GM23338 (cell line): ENCODE data around the gene DNAL1. TPM values are rescaled to one million over a fixed set of nuclear protein-coding genes. Genes with fewer than 3 reads are reported as not detected.

Experiments used
- ATAC-seq: fragments of 200-7000 bp; cut with Tn5 transposase; 3 replicates; pipeline ENCODE4 v1.9.1; 2020
- DNase-seq: peaks from one replicate; pipeline ENCODE4 v3.0.0-alpha.2; 2015; ENCODE audit warnings: low spot score
- H2AFZ ChIP-seq: fragments of 200-600 bp; sonication (generic); 2 replicates; pipeline ENCODE4 v1.8.0; 2016; ENCODE audit warnings: antibody characterized with exemption, mild to moderate bottlenecking, moderate library complexity
- H3F3A ChIP-seq: fragments of 200-600 bp; sonication (generic); replicated peaks from 2 replicates; pipeline ENCODE4 v1.8.0; 2017; ENCODE audit warnings: antibody characterized with exemption, mixed run types, low read depth
- H3K27ac ChIP-seq: fragments of 200-600 bp; sonication (generic); 2 replicates; pipeline ENCODE4 v1.6.1; 2016; ENCODE audit warnings: low read depth
- H3K27me3 ChIP-seq: fragments of 200-600 bp; sonication (generic); 2 replicates; pipeline ENCODE4 v1.8.0; 2016; ENCODE audit warnings: mild to moderate bottlenecking, mixed run types, moderate library complexity; ENCODE audit not compliant: insufficient read depth
- H3K36me3 ChIP-seq: fragments of 200-600 bp; sonication (generic); 2 replicates; pipeline ENCODE4 v1.8.0; 2016; ENCODE audit warnings: mild to moderate bottlenecking; ENCODE audit not compliant: insufficient read depth
- H3K4me1 ChIP-seq: fragments of 200-600 bp; sonication (generic); 2 replicates; pipeline ENCODE4 v1.8.0; 2016; ENCODE audit warnings: mild to moderate bottlenecking, moderate library complexity; ENCODE audit not compliant: insufficient read depth
- H3K4me2 ChIP-seq: fragments of 200-600 bp; sonication (generic); 2 replicates; pipeline ENCODE4 v1.7.1; 2017; ENCODE audit warnings: mixed run types
- H3K4me3 ChIP-seq: fragments of 200-600 bp; sonication (generic); 2 replicates; pipeline ENCODE4 v1.6.1; 2016; ENCODE audit warnings: mixed run types
- H3K79me2 ChIP-seq: fragments of 200-600 bp; sonication (generic); replicated peaks from 2 replicates; pipeline ENCODE4 v1.8.0; 2017; ENCODE audit warnings: mild to moderate bottlenecking; ENCODE audit not compliant: insufficient read depth
- H3K9me2 ChIP-seq: fragments of 200-600 bp; sonication (generic); 2 replicates; pipeline ENCODE4 v1.8.0; 2017; ENCODE audit not compliant: insufficient read depth
- H4K20me1 ChIP-seq: fragments of 200-600 bp; sonication (generic); replicated peaks from 2 replicates; pipeline ENCODE4 v1.8.0; 2017; ENCODE audit warnings: mild to moderate bottlenecking; ENCODE audit not compliant: insufficient read depth
- H3K27ac Mint-ChIP-seq: 2 replicates; pipeline ENCODE4 v1.8.0; 2020; ENCODE audit warnings: inconsistent platforms, mild to moderate bottlenecking, moderate library complexity, mixed read lengths
- H3K27me3 Mint-ChIP-seq: 3 replicates; pipeline ENCODE4 v1.8.0; 2022; ENCODE audit warnings: low read depth, mild to moderate bottlenecking, moderate library complexity, mixed read lengths, inconsistent platforms; ENCODE audit not compliant: insufficient read depth, poor library complexity
- H3K36me3 Mint-ChIP-seq: 3 replicates; pipeline ENCODE4 v1.8.0; 2021; ENCODE audit warnings: low read depth, mild to moderate bottlenecking, inconsistent platforms, moderate library complexity, mixed read lengths
- H3K4me1 Mint-ChIP-seq: 3 replicates; pipeline ENCODE4 v1.8.0; 2020; ENCODE audit warnings: mild to moderate bottlenecking, inconsistent platforms, mixed read lengths
- H3K4me3 Mint-ChIP-seq: 3 replicates; pipeline ENCODE4 v1.8.0; 2021; ENCODE audit warnings: moderate library complexity, mild to moderate bottlenecking, inconsistent platforms, mixed read lengths
- H3K9me3 Mint-ChIP-seq: 3 replicates; pipeline ENCODE4 v1.8.0; 2020; ENCODE audit warnings: moderate library complexity, mild to moderate bottlenecking, inconsistent platforms, mixed read lengths
- CREB1 ChIP-seq: fragments of 250-450 bp; sonication (Bioruptor Pico); IDR thresholded peaks from 2 replicates; pipeline ENCODE4 v1.5.0; 2020; ENCODE audit warnings: low read depth, mild to moderate bottlenecking, moderate library complexity
- EZH2 ChIP-seq: fragments of 200-600 bp; sonication (generic); IDR thresholded peaks from one replicate; pipeline ENCODE4 v1.8.0; 2017; ENCODE audit warnings: antibody characterized with exemption, mild to moderate bottlenecking, low read depth; ENCODE audit not compliant: unreplicated experiment
- EZH2phosphoT487 ChIP-seq: fragments of 200-600 bp; sonication (generic); IDR thresholded peaks from one replicate; pipeline ENCODE4 v1.8.1; 2018; ENCODE audit warnings: antibody characterized with exemption; ENCODE audit not compliant: unreplicated experiment
- JUNB ChIP-seq: IDR thresholded peaks from one replicate; pipeline ENCODE4 v1.6.1; 2016; ENCODE audit warnings: antibody characterized with exemption; ENCODE audit not compliant: unreplicated experiment
- NANOG ChIP-seq: IDR thresholded peaks from 2 replicates; pipeline ENCODE4 v1.6.1; 2016; ENCODE audit warnings: antibody characterized with exemption, borderline replicate concordance
- POLR2AphosphoS5 ChIP-seq: IDR thresholded peaks from 2 replicates; pipeline ENCODE4 v1.6.1; 2016; ENCODE audit warnings: antibody characterized with exemption, low read depth
- REST ChIP-seq: IDR thresholded peaks from one replicate; pipeline ENCODE4 v1.6.1; 2018; ENCODE audit warnings: antibody characterized with exemption; ENCODE audit not compliant: unreplicated experiment
- polyA plus RNA-seq: library from polyadenylated mRNA; unstranded; fragments of >200 nt; fragmentation: Nextera tagmentation; extraction: Ambion mirVana; gene quantifications from 2 replicates; pipeline ENCODE4 v1.2.1, GENCODE V29; 2016
- total RNA-seq: library from RNA; depleted of rRNA; stranded (reverse); fragments of >200 nt; shearing (Covaris generic); gene quantifications from 2 replicates; pipeline ENCODE4 v1.2.3, GENCODE V29; 2014
- TF ChIP-seq, protein P1 (sequence below), 2 experiments: fragments of 200-600 bp in 1 of 2; sonication (generic) in 1 of 2; conservative IDR thresholded peaks; 2 replicates each; pipeline versions ENCODE4 v1.5.1 to v1.6.1; 2016 to 2017; ENCODE audit warnings: antibody characterized with exemption in 2 of 2, low read depth in 2 of 2, mild to moderate bottlenecking in 2 of 2, moderate library complexity in 1 of 2
- TF ChIP-seq, protein P2 (sequence below): IDR thresholded peaks from 2 replicates; pipeline ENCODE4 v1.6.1; 2016; ENCODE audit warnings: antibody characterized with exemption

Gene DNAL1
- total and polyA plus RNA-seq, 2 experiments from 2014 or later = 7.6 to 29.3 TPM

GRCh38 chr14:73747379-73748211 is 102.8 kb downstream of the DNAL1 start (continued):
- TF ChIP-seq, protein P1, sequence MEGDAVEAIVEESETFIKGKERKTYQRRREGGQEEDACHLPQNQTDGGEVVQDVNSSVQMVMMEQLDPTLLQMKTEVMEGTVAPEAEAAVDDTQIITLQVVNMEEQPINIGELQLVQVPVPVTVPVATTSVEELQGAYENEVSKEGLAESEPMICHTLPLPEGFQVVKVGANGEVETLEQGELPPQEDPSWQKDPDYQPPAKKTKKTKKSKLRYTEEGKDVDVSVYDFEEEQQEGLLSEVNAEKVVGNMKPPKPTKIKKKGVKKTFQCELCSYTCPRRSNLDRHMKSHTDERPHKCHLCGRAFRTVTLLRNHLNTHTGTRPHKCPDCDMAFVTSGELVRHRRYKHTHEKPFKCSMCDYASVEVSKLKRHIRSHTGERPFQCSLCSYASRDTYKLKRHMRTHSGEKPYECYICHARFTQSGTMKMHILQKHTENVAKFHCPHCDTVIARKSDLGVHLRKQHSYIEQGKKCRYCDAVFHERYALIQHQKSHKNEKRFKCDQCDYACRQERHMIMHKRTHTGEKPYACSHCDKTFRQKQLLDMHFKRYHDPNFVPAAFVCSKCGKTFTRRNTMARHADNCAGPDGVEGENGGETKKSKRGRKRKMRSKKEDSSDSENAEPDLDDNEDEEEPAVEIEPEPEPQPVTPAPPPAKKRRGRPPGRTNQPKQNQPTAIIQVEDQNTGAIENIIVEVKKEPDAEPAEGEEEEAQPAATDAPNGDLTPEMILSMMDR (conservative IDR thresholded peaks at IDR 0.05; ENCODE audit: low read depth in 2 of 2) = no peak
- TF ChIP-seq REST (no peak), POLR2AphosphoS5 (no peak), NANOG (no peak), CREB1 (CRISPR knock-in tag) (no peak)

DNA sequence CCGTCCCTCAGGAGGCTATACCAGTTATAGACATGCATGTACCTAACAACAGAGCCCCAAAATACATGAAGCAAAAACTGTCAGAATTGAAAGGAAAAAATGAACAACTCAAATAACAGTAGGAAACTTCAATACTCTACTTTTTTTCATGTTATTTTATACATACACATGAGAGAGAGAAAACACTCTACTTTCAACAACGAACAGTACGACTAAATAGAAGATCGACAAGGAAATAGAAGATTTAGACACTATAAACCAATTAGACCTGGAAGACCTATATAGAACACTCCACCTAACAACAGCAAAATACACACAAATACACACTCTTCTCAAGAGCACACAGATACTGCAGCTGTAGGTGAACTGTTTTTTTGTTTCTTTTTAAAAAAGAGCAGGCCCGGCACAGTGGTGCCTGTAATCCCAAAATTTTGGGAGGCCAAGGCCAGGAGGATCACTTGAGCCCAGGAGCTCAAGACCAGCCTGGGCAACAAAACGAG is 104.1 kb downstream of the DNAL1 start:
- Histone ChIP-seq H3K79me2 (peaks cover 35% of the 10 kb centered on the region), H4K20me1 (peaks cover 7% of the 10 kb centered on the region; the same call in 1 of the 2 replicates)
- H3K27ac Mint-ChIP-seq = no peak overlapping the region

More for the DNA sequence above, 104.1 kb downstream of the DNAL1 start:
- Histone ChIP-seq H3K9me2 (0 out of 2 replicates have a peak, but pooled peaks cover 5% of the 10 kb centered on the region), H3K4me2 (no peak overlapping the region), H3K27ac (no peak overlapping the region), H3K36me3 (no peaks in the 10 kb centered on the region), H3K27me3 (no peaks in the 10 kb centered on the region), H2AFZ (no peak overlapping the region), H3K4me1 (peaks cover 19% of the 10 kb centered on the region), H3F3A (peaks cover 3% of the 10 kb centered on the region; the same call in 1 of the 2 replicates), H3K4me3 (no peak overlapping the region)
- H3K36me3 Mint-ChIP-seq = no peaks in the 10 kb centered on the region
- H3K27me3 Mint-ChIP-seq = peaks cover 13% of the 10 kb centered on the region
- H3K9me3 Mint-ChIP-seq = no peaks in the 10 kb centered on the region
- no peak for ATAC-seq
- TF ChIP-seq EZH2 (no peak), CREB1 (CRISPR knock-in tag) (no peak), JUNB (no peak), EZH2phosphoT487 (no peak)
- TF ChIP-seq, protein P2, sequence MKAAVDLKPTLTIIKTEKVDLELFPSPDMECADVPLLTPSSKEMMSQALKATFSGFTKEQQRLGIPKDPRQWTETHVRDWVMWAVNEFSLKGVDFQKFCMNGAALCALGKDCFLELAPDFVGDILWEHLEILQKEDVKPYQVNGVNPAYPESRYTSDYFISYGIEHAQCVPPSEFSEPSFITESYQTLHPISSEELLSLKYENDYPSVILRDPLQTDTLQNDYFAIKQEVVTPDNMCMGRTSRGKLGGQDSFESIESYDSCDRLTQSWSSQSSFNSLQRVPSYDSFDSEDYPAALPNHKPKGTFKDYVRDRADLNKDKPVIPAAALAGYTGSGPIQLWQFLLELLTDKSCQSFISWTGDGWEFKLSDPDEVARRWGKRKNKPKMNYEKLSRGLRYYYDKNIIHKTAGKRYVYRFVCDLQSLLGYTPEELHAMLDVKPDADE = no peak
- peaks cover 55% of the 10 kb centered on the region for H3K4me1 Mint-ChIP-seq
- H3K4me3 Mint-ChIP-seq = no peak overlapping the region; the same call in 2 of the 3 replicates
- DNase-seq = no peak
